ENCODE measurements around the gene GTF3C5. TPM values are rescaled to one million over a fixed set of nuclear protein-coding genes. Genes with fewer than 3 reads are reported as not detected.

GTF3C5 gene
- total RNA-seq, 1 experiment from 2014 or later, result 79.6 TPM

DNA sequence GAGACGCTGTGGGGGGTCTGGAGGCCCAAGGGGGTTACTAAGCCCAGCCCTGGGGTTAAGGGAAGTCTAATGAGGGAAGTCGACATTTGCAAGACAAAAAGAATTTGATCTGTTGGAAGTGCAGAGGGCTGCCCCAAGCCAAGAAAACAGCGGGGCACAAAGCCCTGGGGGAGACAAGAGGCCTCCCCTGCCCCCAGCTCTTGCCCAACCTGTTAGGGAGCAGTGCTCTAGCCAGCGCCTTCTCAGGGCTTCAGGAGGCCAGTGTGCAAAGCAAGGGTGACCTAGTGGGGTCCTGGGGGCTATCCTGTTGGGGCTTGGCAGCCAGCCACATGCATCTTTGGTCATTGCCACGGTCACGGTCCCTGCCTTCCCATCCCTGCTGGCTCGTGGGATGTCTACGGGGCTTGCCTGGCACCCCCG is 27.1 kb upstream of the GTF3C5 start:
- no peaks in the 10 kb centered on the region for H3F3A ChIP-seq (ENCODE audit: insufficient read depth, low read depth)
- no peaks in the 10 kb centered on the region for H3K9me2 ChIP-seq (ENCODE audit: insufficient read depth)
- no peaks in the 10 kb centered on the region for H4K20me1 ChIP-seq (ENCODE audit: insufficient read depth)
- no peaks in the 10 kb centered on the region for H3K9me3 ChIP-seq (ENCODE audit: insufficient read depth, low read depth)
- H3K79me2 ChIP-seq (ENCODE audit: low read depth), result no peaks in the 10 kb centered on the region
- no peak overlapping the region for H3K4me3 ChIP-seq
- intact Hi-C loops (cut with micrococcal nuclease; ENCODE audit: unreplicated experiment), result no loop called here
- DNase-seq, result no peak
- H3K4me2 ChIP-seq, result no peak overlapping the region
- H3K36me3 ChIP-seq (ENCODE audit: low read depth), result no peaks in the 10 kb centered on the region
- H2AFZ ChIP-seq, result no peak overlapping the region
- H3K27me3 ChIP-seq (ENCODE audit: insufficient read depth, low read depth), result peaks cover 97% of the 10 kb centered on the region
- no peaks in the 10 kb centered on the region for H3K4me1 ChIP-seq (replicated peaks; ENCODE audit: insufficient read depth)
- no peak overlapping the region for H3K27ac ChIP-seq
- CTCF ChIA-PET, result interaction anchor here (0.6 kb wide), 2 partner anchors 11 to 24 kb away, joined by 3 to 4 read pairs; no protein-coding TSS in a partner anchor
- POLR2A ChIA-PET (ENCODE audit: unreplicated experiment), result no interaction called here
- no TSS peak for BruUV-seq (replicated peaks)
- TF ChIP-seq, protein P1, sequence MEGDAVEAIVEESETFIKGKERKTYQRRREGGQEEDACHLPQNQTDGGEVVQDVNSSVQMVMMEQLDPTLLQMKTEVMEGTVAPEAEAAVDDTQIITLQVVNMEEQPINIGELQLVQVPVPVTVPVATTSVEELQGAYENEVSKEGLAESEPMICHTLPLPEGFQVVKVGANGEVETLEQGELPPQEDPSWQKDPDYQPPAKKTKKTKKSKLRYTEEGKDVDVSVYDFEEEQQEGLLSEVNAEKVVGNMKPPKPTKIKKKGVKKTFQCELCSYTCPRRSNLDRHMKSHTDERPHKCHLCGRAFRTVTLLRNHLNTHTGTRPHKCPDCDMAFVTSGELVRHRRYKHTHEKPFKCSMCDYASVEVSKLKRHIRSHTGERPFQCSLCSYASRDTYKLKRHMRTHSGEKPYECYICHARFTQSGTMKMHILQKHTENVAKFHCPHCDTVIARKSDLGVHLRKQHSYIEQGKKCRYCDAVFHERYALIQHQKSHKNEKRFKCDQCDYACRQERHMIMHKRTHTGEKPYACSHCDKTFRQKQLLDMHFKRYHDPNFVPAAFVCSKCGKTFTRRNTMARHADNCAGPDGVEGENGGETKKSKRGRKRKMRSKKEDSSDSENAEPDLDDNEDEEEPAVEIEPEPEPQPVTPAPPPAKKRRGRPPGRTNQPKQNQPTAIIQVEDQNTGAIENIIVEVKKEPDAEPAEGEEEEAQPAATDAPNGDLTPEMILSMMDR (conservative IDR thresholded peaks at IDR 0.05), result no peak
- TF ChIP-seq EZH2 (IDR thresholded peaks at IDR 0.05; ENCODE audit: low read depth), result no peak

DNA sequence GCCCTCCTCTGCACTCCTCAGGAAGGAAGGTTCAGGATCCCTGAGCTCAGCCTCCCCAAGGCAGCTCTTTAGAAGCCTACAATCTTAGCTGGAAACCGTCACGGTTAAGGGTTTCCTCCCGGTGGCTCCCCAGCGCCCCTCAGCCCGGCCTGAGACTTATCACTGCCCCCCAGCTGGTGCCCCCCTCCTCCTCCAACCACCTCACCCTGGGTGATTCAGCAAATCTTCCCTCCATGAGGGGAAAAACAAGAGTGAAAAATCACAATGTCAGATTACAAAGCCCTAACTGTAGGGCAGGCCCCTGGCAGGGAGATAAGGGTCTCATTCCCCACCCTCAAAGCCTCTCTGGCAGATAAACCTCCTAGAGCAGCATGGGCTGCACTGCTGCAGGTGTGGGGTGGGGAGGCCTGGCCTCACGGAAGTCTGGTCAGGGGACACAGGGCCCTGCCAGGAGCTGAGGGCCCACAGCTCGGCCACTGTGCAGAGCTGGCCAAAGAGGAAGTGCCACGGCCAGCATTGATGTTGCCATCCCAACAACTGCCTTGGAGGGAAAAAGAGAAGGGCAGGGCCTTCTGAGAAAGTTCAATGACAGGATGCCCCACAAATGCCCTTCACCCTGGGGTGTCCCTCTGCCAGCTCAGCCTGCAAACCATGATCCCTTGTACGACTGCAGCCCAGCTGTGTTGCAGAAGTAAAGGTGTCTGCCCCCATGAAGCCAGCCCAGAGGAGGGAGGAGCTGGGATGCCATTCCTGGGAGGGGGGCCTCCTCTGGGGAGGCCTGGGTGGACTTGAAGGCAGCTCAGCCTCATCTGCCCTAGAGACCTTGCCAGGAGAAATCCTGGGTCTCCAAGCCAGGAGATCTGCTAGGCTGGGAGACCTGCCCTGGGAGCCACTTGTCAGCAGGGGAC is 26.5 kb upstream of the GTF3C5 start:
- Histone ChIP-seq H3K27ac (no peak overlapping the region), H3F3A (ENCODE audit: insufficient read depth, low read depth) (no peaks in the 10 kb centered on the region), H4K20me1 (ENCODE audit: insufficient read depth) (no peaks in the 10 kb centered on the region), H3K4me3 (no peak overlapping the region), H3K36me3 (ENCODE audit: low read depth) (no peaks in the 10 kb centered on the region), H3K79me2 (ENCODE audit: low read depth) (no peaks in the 10 kb centered on the region), H3K4me1 (replicated peaks; ENCODE audit: insufficient read depth) (no peaks in the 10 kb centered on the region), H3K4me2 (no peak overlapping the region), H3K9me3 (ENCODE audit: insufficient read depth, low read depth) (no peaks in the 10 kb centered on the region), H3K27me3 (ENCODE audit: insufficient read depth, low read depth) (peaks cover 95% of the 10 kb centered on the region), H3K9me2 (ENCODE audit: insufficient read depth) (no peaks in the 10 kb centered on the region), H2AFZ (no peak overlapping the region)
- TF ChIP-seq EZH2 (IDR thresholded peaks at IDR 0.05; ENCODE audit: low read depth), result no peak
- TF ChIP-seq, protein P1 (conservative IDR thresholded peaks at IDR 0.05), result no peak
- CTCF ChIA-PET, result interaction anchor here (0.6 kb wide), 2 partner anchors 12 to 25 kb away, joined by 3 to 4 read pairs; no protein-coding TSS in a partner anchor
- BruUV-seq (replicated peaks), result no TSS peak
- POLR2A ChIA-PET (ENCODE audit: unreplicated experiment), result no interaction called here
- no peak for DNase-seq
- intact Hi-C loops (cut with micrococcal nuclease; ENCODE audit: unreplicated experiment), result no loop called here

DNA sequence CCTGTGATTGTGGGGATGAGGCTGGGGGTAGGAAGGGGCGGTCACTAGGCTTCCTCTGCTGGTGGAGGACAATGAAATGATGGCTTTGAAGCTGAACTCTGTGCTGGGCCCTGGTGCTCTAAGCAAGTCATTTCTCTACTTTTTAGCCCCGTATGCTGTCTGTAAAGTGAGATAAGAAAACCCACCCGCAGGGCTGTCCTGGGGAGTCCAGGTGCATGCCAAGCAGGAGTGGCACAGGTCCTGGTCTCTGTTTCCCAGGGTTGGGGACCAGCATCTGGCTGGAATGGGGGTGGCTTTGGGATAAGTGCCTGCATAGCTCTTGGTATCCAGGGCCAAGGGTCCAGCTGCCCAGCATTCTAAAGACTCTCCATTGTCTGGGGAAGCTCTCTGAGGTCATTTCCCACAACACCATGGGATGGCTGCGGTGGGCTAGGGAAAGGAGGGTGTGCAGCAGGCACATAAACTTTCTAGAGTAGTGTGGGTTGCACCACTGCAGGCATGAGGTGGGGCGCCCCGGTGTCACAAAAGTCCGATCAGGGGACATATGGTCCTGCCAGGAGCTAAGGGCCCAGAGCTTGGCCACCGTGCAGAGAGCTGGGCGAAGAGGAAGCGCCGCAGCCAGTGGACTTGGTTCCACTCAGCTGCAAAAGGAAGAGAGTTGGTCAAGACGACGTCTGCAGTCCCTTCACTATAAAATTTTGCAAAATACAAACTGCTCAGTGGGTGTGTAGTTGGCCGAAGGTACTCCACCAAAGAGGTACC is 25.6 kb upstream of the GTF3C5 start:
- no peaks in the 10 kb centered on the region for H3K9me2 ChIP-seq (ENCODE audit: insufficient read depth)
- H3K9me3 ChIP-seq (ENCODE audit: insufficient read depth, low read depth), result no peaks in the 10 kb centered on the region
- intact Hi-C loops (cut with micrococcal nuclease; ENCODE audit: unreplicated experiment), result no loop called here
- BruUV-seq (replicated peaks), result no TSS peak
- POLR2A ChIA-PET (ENCODE audit: unreplicated experiment), result no interaction called here
- TF ChIP-seq, protein P1 (conservative IDR thresholded peaks at IDR 0.05), result no peak
- no peak for TF ChIP-seq EZH2 (IDR thresholded peaks at IDR 0.05; ENCODE audit: low read depth)
- no peaks in the 10 kb centered on the region for H3K79me2 ChIP-seq (ENCODE audit: low read depth)
- no peaks in the 10 kb centered on the region for H4K20me1 ChIP-seq (ENCODE audit: insufficient read depth)
- H3K4me1 ChIP-seq (replicated peaks; ENCODE audit: insufficient read depth), result no peaks in the 10 kb centered on the region
- no peak overlapping the region for H3K27ac ChIP-seq
- no peaks in the 10 kb centered on the region for H3F3A ChIP-seq (ENCODE audit: insufficient read depth, low read depth)
- H3K27me3 ChIP-seq (ENCODE audit: insufficient read depth, low read depth), result peaks cover 93% of the 10 kb centered on the region
- H3K4me2 ChIP-seq, result no peak overlapping the region
- H2AFZ ChIP-seq, result no peak overlapping the region
- no peak overlapping the region for H3K4me3 ChIP-seq
- DNase-seq, result no peak
- H3K36me3 ChIP-seq (ENCODE audit: low read depth), result no peaks in the 10 kb centered on the region
- CTCF ChIA-PET, result interaction anchor here (1.1 kb wide), 1 partner anchor 17 kb away, joined by 3 read pairs; no protein-coding TSS in a partner anchor

Measured in PC-9 (cell line).